Muscle layer of colon (tissue), 2 donors: ENCODE results near the gene CREBBP.

Source experiments
- H3K27ac ChIP-seq: one replicate; pipeline ENCODE4 v1.7.0; 2013; ENCODE audit warnings: low read depth, mild to moderate bottlenecking, low read length, moderate library complexity
- H3K27me3 ChIP-seq, 2 donors: one replicate each; pipeline ENCODE4 v1.7.0; 2013; ENCODE audit warnings: low read length in 2 of 2, mild to moderate bottlenecking in 2 of 2; ENCODE audit not compliant: insufficient read depth in 2 of 2, control insufficient read depth in 1 of 2
- H3K36me3 ChIP-seq: one replicate; pipeline ENCODE4 v1.7.0; 2013; ENCODE audit warnings: mild to moderate bottlenecking, low read length; ENCODE audit not compliant: insufficient read depth
- H3K4me1 ChIP-seq: one replicate; pipeline ENCODE4 v1.7.0; 2013; ENCODE audit warnings: mild to moderate bottlenecking, low read length; ENCODE audit not compliant: insufficient read depth
- H3K4me3 ChIP-seq, 2 donors: one replicate each; pipeline ENCODE4 v1.7.0; 2013; ENCODE audit warnings: low read length in 2 of 2, low read depth in 1 of 2, mild to moderate bottlenecking in 1 of 2, moderate library complexity in 1 of 2
- H3K9ac ChIP-seq: one replicate; pipeline ENCODE4 v1.7.0; 2013; ENCODE audit warnings: low read length
- H3K9me3 ChIP-seq: one replicate; pipeline ENCODE4 v1.7.0; 2013; ENCODE audit warnings: mild to moderate bottlenecking, low read length
- donor health status: abdominal sarcoma.
- donor health status: Adenocarcinoma of cecum.

Gene CREBBP

DNA sequence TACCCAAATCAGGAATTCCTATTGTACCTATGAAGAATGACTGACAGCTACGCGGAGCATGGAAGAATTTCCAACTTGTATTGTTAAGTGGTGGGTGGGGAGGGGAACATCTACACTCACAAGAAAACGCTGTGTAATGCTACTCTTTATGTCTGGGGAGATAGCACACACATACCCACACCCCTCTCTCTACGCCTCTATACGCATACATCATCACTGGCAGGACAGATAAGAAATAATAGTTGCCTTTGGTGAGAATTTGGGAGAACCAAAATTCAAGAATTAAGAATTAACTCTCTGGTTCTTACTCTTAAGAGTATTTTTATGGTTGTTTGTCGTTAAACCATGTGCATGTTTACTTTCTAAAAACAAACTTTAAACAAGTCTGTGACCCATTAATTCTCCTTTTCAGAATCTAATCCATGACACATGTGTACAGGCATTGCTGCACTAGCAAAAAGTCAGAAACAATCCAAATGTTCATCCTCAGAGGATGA lies 33.9 kb downstream of the CREBBP start:
- Histone ChIP-seq H3K4me1 (peaks cover 53% of the 10 kb centered on the region), H3K36me3 (peaks cover 12% of the 10 kb centered on the region), H3K4me3 (no peak overlapping the region)

DNA sequence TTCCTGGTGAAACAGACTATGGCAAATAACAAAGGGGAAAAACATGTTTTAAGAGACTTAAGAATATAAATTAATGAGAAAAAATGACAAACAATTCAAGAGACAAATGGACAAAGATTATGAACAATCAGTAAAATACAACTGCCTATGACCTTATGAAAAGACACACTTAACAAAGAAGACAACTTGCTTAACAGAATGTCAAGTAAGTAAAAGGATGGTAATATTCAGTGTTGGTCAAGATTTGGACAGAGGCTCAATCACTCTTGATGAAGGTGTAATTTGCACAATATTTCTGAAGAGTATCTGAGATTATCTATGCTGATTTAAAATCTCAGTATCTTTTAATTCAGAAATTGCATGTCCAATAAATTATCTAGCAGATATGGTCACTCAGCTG lies 34.4 kb downstream of the CREBBP start:
- no peaks in the 10 kb centered on the region for H3K27me3 ChIP-seq
- no peak overlapping the region for H3K4me3 ChIP-seq
- H3K9ac ChIP-seq: no peak overlapping the region
- peaks cover 57% of the 10 kb centered on the region for H3K4me1 ChIP-seq
- no peak overlapping the region for H3K27ac ChIP-seq
- peaks cover 12% of the 10 kb centered on the region for H3K36me3 ChIP-seq
- H3K9me3 ChIP-seq: no peaks in the 10 kb centered on the region

More for the DNA sequence above, 33.9 kb downstream of the CREBBP start:
- no peaks in the 10 kb centered on the region for H3K27me3 ChIP-seq
- no peak overlapping the region for H3K9ac ChIP-seq
- no peak overlapping the region for H3K27ac ChIP-seq
- H3K9me3 ChIP-seq: no peaks in the 10 kb centered on the region

DNA sequence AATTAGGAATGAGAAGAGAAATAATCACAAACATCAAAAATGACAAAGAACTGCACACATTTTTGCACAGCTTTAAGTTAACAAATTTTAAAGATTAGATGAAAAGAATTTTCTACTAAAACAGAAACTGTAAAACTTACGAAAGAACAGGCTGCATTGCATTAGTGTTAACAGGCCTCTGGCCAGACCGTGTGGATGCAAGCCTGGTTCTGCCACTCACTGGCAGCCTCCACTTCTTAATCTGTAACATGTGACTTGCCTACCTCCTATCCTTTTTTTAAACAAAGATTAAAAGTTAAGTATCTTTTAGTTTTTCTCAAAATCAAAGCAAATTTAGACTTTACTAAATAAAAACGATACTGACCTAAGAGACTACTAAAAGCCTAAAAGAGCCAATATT lies 37.5 kb downstream of the CREBBP start:
- H3K4me1 ChIP-seq: peaks cover 41% of the 10 kb centered on the region
- no peak overlapping the region for H3K4me3 ChIP-seq
- H3K9me3 ChIP-seq: no peaks in the 10 kb centered on the region
- no peaks in the 10 kb centered on the region for H3K36me3 ChIP-seq
- H3K9ac ChIP-seq: no peak overlapping the region
- H3K27me3 ChIP-seq: no peaks in the 10 kb centered on the region
- H3K27ac ChIP-seq: no peak overlapping the region

DNA sequence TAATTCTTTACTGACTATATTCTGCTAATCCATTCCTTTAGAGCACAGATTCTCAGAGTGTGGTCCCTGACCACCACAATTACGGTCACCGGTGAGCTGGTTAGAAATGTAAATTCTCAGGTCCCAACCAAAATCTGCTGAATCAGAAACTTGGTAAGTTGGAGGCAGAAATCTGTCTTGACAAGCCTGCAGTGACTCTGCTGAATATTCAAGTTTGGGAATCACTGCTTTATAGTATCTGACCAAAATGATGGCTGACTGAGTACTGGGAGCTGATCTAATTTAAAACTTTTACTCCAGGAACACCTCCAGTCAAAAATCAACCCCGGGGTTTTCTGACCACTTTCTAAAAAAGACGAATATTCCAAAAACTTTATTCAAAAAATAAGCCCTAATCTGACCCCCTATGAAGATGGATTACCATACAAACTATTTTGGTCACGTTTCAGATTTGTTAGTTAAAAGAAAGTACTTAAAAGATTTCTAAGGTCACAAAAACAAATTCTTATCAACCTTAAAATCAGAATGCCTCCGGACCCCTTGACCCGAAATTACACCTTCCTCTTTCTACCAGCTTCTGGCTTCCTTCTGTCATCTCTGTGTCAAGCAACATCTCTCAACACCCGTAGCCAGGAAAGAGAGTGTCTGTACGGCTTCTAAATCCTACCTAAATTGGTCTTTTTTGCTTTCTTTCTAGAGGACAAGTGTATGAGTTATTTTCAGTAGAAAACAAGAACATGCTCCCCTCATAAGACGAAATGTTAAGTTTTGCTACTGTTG lies 38.6 kb downstream of the CREBBP start:
- Histone ChIP-seq H3K4me3 (no peak overlapping the region), H3K9me3 (no peaks in the 10 kb centered on the region), H3K9ac (no peak overlapping the region), H3K27me3 (no peaks in the 10 kb centered on the region), H3K4me1 (peaks cover 39% of the 10 kb centered on the region), H3K27ac (no peak overlapping the region), H3K36me3 (no peaks in the 10 kb centered on the region)

DNA sequence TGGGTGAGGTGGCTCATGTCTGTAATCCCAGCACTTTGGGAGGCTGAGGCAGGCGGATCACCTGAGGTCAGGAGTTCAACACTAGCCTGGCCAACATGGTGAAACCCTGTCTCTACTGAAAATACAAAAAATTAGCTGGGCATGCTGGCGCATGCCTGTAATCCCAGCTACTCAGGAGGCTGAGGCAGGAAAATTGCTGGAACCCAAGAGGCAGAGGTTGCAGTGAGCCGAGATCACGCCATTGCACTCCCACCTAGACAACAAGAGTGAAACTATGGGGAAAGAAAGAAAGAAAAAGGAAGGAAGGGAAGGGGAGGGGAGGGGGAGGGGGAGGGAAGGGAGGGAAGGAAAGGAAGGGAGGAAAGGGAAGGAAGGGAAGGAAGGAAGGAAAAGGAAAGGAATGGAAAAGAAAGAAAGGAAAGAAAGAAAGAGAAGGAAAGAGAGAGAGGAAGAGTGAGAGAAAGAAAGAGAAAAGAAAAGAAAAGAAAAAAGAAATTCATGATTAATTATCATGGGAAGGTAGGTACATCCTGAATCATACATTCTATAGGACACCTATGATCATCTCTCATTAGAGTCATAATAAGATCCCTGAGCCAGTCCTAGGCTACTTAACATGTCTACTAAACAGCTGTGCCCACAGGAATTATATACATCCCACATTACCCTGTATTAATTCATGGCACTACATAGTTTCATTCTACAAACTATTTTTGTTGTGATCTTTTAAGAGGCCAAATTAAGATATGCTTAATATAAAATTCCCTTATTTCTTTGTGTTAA lies 40.9 kb downstream of the CREBBP start:
- Histone ChIP-seq H3K36me3 (no peaks in the 10 kb centered on the region), H3K4me3 (no peak overlapping the region), H3K4me1 (peaks cover 28% of the 10 kb centered on the region), H3K27me3 (no peaks in the 10 kb centered on the region), H3K27ac (no peak overlapping the region), H3K9ac (no peak overlapping the region), H3K9me3 (no peaks in the 10 kb centered on the region)

DNA sequence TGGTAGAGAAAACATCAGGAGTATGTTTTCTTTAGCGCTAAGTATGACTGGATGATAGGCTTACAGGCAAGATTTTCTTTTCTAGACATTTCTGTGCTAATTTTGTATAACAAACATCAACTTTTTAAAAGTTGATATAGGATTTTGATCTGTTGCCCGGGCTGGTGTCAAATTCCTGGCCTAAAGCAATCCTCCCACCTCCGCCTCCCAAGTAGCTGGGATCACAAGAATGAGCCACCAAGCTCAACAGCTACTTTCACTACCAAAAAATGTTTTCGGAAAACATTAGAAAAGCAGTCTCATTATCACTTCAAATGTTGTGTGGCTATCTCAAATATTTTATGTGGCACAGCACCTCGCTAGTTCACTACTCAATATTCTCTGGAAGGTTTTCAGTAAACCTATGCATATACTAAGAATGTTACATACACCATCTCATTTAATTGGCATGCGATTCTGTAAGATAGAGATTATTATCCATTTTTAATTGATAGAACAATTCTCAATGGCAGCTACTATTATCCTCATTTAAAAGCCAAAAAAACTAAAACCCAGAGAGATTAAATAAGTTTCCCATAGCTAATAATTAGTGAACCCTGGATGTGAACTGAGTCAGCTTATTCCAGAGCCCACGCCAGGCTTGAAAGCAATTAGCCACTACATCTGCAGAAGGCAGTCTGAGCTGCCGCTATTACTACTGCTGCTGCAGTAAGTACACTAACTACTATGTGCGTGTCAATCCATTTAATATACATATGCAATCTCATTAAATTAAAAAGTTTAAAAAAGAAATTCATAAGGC lies 41.7 kb downstream of the CREBBP start:
- Histone ChIP-seq H3K4me3 (no peak overlapping the region), H3K36me3 (no peaks in the 10 kb centered on the region), H3K4me1 (peaks cover 27% of the 10 kb centered on the region), H3K27ac (no peak overlapping the region), H3K9ac (no peak overlapping the region), H3K27me3 (no peaks in the 10 kb centered on the region), H3K9me3 (no peaks in the 10 kb centered on the region)

DNA sequence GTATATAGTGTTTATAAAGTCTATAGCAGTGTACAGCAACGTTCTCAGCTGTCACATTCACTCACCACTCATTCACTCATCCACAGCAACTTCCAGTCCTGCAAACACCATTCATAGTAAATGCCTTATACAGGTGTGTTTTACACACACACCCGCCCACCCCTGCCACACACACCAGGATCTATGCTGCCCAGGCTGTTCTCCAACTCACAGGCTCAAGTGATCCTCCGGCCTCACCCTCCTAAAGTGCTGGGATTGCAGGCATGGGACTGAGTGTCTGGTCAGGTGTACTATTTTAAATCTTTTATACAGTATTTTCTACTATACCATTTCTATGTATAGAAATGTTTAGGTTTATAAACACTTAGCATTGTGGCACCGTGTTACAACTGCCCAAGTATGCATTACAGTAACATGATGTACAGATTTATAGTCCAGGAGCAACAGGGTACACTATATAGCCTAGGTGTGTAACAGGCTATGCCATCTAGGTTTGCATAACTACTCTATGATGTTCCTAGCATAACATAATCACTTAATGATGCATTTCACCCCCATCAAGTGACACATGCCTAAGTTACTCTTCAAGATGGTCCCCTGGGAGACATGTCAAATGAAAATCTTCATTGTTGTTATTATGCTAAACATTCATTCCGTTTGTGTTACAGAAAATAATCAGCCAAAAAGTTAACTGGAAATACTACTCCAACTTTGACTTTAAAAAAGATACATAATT lies 42.5 kb downstream of the CREBBP start:
- Histone ChIP-seq H3K4me1 (peaks cover 22% of the 10 kb centered on the region), H3K36me3 (peaks cover 5% of the 10 kb centered on the region), H3K9ac (no peak overlapping the region)

DNA sequence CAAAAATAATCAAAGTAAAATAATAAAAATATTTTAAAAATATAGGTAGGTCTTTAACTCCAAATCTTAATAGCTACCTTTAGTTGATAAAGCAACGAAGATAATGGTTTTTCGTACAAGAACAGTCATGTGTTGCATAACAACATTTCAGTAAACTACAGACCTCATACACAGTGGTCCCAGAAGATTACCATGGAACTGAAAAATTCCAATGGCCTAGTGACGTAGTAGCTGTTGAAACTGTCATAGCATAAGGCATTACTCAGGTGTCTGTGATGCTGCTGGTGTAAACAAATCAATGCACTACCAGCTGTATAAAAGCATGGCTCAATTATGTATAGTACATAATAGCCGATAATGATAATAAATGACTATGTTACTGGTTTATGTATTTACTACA lies 43.9 kb downstream of the CREBBP start:
- Histone ChIP-seq H3K36me3 (peaks cover 5% of the 10 kb centered on the region), H3K27me3 (no peaks in the 10 kb centered on the region), H3K4me1 (peaks cover 13% of the 10 kb centered on the region), H3K9ac (no peak overlapping the region), H3K27ac (no peak overlapping the region), H3K4me3 (no peak overlapping the region), H3K9me3 (no peaks in the 10 kb centered on the region)

More for the DNA sequence above, 42.5 kb downstream of the CREBBP start:
- Histone ChIP-seq H3K27ac (no peak overlapping the region), H3K27me3 (no peaks in the 10 kb centered on the region), H3K9me3 (no peaks in the 10 kb centered on the region), H3K4me3 (no peak overlapping the region)

DNA sequence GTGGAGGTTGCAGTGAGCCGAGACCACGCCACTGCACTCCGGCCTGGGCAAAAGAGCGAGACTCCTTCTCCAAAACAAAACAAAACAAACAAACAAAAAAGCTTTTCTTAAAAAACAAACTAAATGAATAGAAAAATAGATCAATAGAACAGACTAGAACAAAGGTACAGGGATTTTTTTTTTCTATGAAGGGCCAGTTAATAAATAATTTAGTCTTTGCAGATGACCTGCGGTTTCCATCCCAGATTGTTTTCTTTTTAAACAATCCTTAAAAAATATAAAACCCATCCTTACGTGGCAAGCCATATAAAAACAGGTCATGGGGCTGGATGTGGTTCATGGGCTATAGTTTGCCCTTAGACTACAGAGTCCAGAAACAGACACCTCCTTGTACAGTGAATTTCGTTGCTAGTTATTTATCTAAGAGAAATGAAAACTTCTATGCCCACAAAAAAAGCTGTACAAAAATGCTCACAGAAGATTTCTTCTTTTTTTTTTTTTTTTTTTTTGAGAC lies 45.4 kb downstream of the CREBBP start:
- no peak overlapping the region for H3K4me3 ChIP-seq
- H3K27ac ChIP-seq: no peak overlapping the region
- H3K9ac ChIP-seq: no peak overlapping the region
- peaks cover 6% of the 10 kb centered on the region for H3K4me1 ChIP-seq
- H3K36me3 ChIP-seq: peaks cover 5% of the 10 kb centered on the region
- H3K9me3 ChIP-seq: no peaks in the 10 kb centered on the region
- H3K27me3 ChIP-seq: no peaks in the 10 kb centered on the region

DNA sequence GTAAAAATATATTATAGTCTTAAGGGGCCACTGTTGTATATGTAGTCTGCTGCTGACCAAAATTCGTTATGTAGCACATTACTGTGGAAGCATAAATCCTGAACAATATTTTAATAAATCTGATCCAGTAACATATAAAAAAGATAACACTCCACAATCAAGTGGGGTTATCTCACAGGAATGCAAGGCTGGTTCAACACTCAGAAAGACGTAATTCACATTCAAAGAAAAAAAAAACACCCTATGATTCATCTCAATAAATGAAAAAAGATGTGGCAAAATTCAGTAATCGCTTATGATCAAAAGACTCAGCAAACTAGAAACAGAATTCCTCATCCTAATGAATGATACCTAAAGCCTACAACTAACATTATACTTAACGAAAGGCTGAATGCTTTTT lies 47.8 kb downstream of the CREBBP start:
- H3K9me3 ChIP-seq: no peaks in the 10 kb centered on the region
- peaks cover 10% of the 10 kb centered on the region for H3K4me1 ChIP-seq
- H3K27me3 ChIP-seq: no peaks in the 10 kb centered on the region
- peaks cover 5% of the 10 kb centered on the region for H3K36me3 ChIP-seq
- no peak overlapping the region for H3K4me3 ChIP-seq
- H3K27ac ChIP-seq: no peak overlapping the region
- H3K9ac ChIP-seq: no peak overlapping the region
